Right lobe of liver (tissue), 4 donors: ENCODE data around the gene CFAP57.

Experiments used
- POLR2A ChIP-seq: fragments of 450-650 bp; IDR thresholded peaks from one replicate; pipeline ENCODE4 v1.6.1; 2017; ENCODE audit warnings: antibody characterized with exemption, mild to moderate bottlenecking
- TF ChIP-seq, protein P1 (sequence below), 4 donors: fragments of 200-600 bp in 3 of 4; fragments of 450-650 bp in 1 of 4; IDR thresholded peaks; one replicate each; pipeline versions ENCODE4 v1.5.1 to v1.8.0; 2016 to 2022; ENCODE audit warnings: antibody characterized with exemption in 4 of 4, mild to moderate bottlenecking in 2 of 4
- donor health status: DM: no; HTN: no; CAD: no.
- donor health status: DM: no; HTN: no; CAD: no.
- donor health status: DM: no; HTN: yes; CAD: no.

DNA sequence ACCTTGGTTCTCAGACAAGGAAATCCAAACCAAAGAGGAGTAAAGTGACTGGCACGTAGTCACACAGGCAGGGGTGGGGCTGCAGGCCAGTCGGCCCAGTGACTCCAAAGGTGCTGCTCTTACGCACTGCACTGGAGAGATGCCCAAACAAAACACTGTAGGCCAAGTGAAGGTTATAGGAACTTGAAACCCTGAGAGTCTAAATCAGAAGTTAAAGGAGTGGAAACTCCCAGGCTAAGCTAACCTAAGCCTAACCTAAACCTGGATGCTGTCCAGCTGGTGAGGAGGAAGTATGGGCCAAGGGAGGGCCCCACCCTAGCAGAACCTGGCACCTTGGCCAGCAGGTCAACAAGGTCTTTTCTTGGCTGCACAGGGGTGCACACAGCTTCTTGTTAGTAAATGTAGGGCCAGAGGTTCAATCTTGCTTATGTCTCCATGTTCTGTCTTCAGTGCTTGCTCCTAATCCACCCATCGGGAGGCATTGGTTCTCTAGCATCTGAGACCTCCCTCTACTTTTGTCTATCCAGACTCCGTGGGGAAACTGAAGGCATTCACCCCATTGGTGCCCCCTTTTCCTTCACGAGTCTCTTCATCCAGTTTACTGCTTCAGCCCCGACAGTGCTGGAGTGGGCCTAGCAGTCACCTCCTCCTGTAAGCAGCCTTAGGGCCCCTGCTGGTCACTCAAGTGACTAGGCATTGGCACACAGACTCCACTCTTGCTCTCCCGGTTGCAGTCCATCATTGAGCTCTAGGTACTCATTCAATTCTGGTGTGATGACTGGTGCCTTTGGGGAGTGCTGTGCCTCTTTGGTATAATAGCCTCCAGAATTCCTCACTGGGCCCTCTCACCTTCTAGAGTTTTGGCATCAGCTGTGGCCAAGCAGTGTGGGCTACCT, 84.8 kb downstream of the CFAP57 start:
- TF ChIP-seq, protein P1, sequence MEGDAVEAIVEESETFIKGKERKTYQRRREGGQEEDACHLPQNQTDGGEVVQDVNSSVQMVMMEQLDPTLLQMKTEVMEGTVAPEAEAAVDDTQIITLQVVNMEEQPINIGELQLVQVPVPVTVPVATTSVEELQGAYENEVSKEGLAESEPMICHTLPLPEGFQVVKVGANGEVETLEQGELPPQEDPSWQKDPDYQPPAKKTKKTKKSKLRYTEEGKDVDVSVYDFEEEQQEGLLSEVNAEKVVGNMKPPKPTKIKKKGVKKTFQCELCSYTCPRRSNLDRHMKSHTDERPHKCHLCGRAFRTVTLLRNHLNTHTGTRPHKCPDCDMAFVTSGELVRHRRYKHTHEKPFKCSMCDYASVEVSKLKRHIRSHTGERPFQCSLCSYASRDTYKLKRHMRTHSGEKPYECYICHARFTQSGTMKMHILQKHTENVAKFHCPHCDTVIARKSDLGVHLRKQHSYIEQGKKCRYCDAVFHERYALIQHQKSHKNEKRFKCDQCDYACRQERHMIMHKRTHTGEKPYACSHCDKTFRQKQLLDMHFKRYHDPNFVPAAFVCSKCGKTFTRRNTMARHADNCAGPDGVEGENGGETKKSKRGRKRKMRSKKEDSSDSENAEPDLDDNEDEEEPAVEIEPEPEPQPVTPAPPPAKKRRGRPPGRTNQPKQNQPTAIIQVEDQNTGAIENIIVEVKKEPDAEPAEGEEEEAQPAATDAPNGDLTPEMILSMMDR (IDR thresholded peaks at IDR 0.05), result no peak
- TF ChIP-seq POLR2A, result no peak
